ENCODE data around the gene INO80E. TPM values are rescaled to one million over a fixed set of nuclear protein-coding genes. Genes with fewer than 3 reads are reported as not detected.

Gene INO80E
- total RNA-seq, 1 donor, result 25.9 TPM

- DNase-seq (ENCODE audit: low read depth), result no peak
- TF ChIP-seq CTCF (IDR thresholded peaks at IDR 0.05; ENCODE audit: insufficient read depth, low read depth, low read length), result no peak
- no peak overlapping the region for H3K4me3 ChIP-seq (ENCODE audit: low read depth, low read length)
These were observed 18.8 kb upstream of the INO80E start for GRCh38 chr16:29977063-29977825.

GRCh38 chr16:29978081-29978480 lies 18.0 kb upstream of the INO80E start:
- no peak overlapping the region for H3K4me3 ChIP-seq (ENCODE audit: low read depth, low read length)
- TF ChIP-seq CTCF (IDR thresholded peaks at IDR 0.05; ENCODE audit: insufficient read depth, low read depth, low read length), result no peak
- no peak for DNase-seq (ENCODE audit: low read depth)

GRCh38 chr16:29978564-29979270 lies 17.3 kb upstream of the INO80E start:
- H3K4me3 ChIP-seq (ENCODE audit: low read depth, low read length), result no peak overlapping the region
- DNase-seq (ENCODE audit: low read depth), result no peak
- TF ChIP-seq CTCF (IDR thresholded peaks at IDR 0.05; ENCODE audit: insufficient read depth, low read depth, low read length), result no peak

- no peak for DNase-seq (ENCODE audit: low read depth)
- no peak for TF ChIP-seq CTCF (IDR thresholded peaks at IDR 0.05; ENCODE audit: insufficient read depth, low read depth, low read length)
- H3K4me3 ChIP-seq (ENCODE audit: low read depth, low read length), result no peak overlapping the region
These were observed 13.3 kb upstream of the INO80E start for GRCh38 chr16:29982560-29983419.

GRCh38 chr16:29983420-29984136 lies 12.5 kb upstream of the INO80E start:
- H3K4me3 ChIP-seq (ENCODE audit: low read depth, low read length), result no peak overlapping the region
- no peak for DNase-seq (ENCODE audit: low read depth)
- no peak for TF ChIP-seq CTCF (IDR thresholded peaks at IDR 0.05; ENCODE audit: insufficient read depth, low read depth, low read length)

GRCh38 chr16:29984137-29984763 lies 11.8 kb upstream of the INO80E start:
- no peak overlapping the region for H3K4me3 ChIP-seq (ENCODE audit: low read depth, low read length)
- no peak for TF ChIP-seq CTCF (IDR thresholded peaks at IDR 0.05; ENCODE audit: insufficient read depth, low read depth, low read length)
- DNase-seq (ENCODE audit: low read depth), result no peak

All from fibroblast of villous mesenchyme (primary cell).